Smooth muscle cell of the brain vasculature (primary cell): Measurements from ENCODE around the gene CDS1.
"Not testable (repeated sequence)": the region's sequence is repeated elsewhere in the genome, so short reads cannot be mapped to it uniquely, and the experiment has no call there.

Experiments
- DNase-seq: peaks from one replicate; pipeline ENCODE4 v3.0.0-alpha.2; 2012; ENCODE audit warnings: low read depth, low spot score

Gene CDS1

GRCh38 chr4:84673475-84674240, 90.7 kb downstream of the CDS1 start:
- peak; percentile 69 for DNase-seq

- no peak for DNase-seq
Observed at GRCh38 chr4:84677093-84677492, 94.2 kb downstream of the CDS1 start.

GRCh38 chr4:84677995-84678394, 95.1 kb downstream of the CDS1 start:
- DNase-seq = no peak

GRCh38 chr4:84678976-84679744, 96.2 kb downstream of the CDS1 start:
- DNase-seq = no peak

GRCh38 chr4:84680956-84681355, 98.0 kb downstream of the CDS1 start:
- no peak for DNase-seq

- peak; percentile 36 for DNase-seq
Observed at GRCh38 chr4:84681486-84682274, 98.8 kb downstream of the CDS1 start.

- DNase-seq = not testable (repeated sequence)
Observed at GRCh38 chr4:84682661-84683060, 99.7 kb downstream of the CDS1 start.

- DNase-seq = no peak
Observed at GRCh38 chr4:84683064-84683850, 100.3 kb downstream of the CDS1 start.

- DNase-seq = no peak
Observed at GRCh38 chr4:84684361-84684760, 101.4 kb downstream of the CDS1 start.

- no peak for DNase-seq
Observed at GRCh38 chr4:84685105-84685504, 102.2 kb downstream of the CDS1 start.

GRCh38 chr4:84688605-84689004, 105.7 kb downstream of the CDS1 start:
- no peak for DNase-seq

- no peak for DNase-seq
Observed at GRCh38 chr4:84689197-84689596, 106.3 kb downstream of the CDS1 start.

GRCh38 chr4:84690481-84690880, 107.6 kb downstream of the CDS1 start:
- no peak for DNase-seq

GRCh38 chr4:84691170-84691691, 108.3 kb downstream of the CDS1 start:
- DNase-seq = peak; percentile 52

GRCh38 chr4:84691800-84692199, 108.9 kb downstream of the CDS1 start:
- DNase-seq = no peak

GRCh38 chr4:84697159-84697558, 114.2 kb downstream of the CDS1 start:
- no peak for DNase-seq

- DNase-seq = no peak
Observed at GRCh38 chr4:84697615-84698201, 114.8 kb downstream of the CDS1 start.

- no peak for DNase-seq
Observed at GRCh38 chr4:84699001-84699671, 116.2 kb downstream of the CDS1 start.
